ENCODE results near the gene BLACAT1. TPM values are rescaled to one million over a fixed set of nuclear protein-coding genes. Genes with fewer than 3 reads are reported as not detected.

The BLACAT1 gene
- total RNA-seq, 2 donors from 2014 or later: 0.24 to 0.26 TPM

GRCh38 chr1:205442051-205442725 is 13.7 kb downstream of the BLACAT1 start:
- no peaks in the 10 kb centered on the region for H3K9me3 ChIP-seq
- H3K4me1 ChIP-seq: peaks cover 0 to 69% of the 10 kb centered on the region in 2 donors
- no peaks in the 10 kb centered on the region for H3K27me3 ChIP-seq
- DNase-seq (ENCODE audit: low spot score): no peak
- no peak overlapping the region for H3K4me3 ChIP-seq
- no peak for TF ChIP-seq CTCF (IDR thresholded peaks at IDR 0.05)
- no peaks in the 10 kb centered on the region for H3K36me3 ChIP-seq
- no peak overlapping the region for H3K27ac ChIP-seq

- no peaks in the 10 kb centered on the region for H3K36me3 ChIP-seq
- no peak overlapping the region for H3K4me3 ChIP-seq
- H3K4me1 ChIP-seq: peaks cover 0 to 64% of the 10 kb centered on the region in 2 donors
- no peak overlapping the region for H3K27ac ChIP-seq
- no peak for DNase-seq (ENCODE audit: low spot score)
- no peaks in the 10 kb centered on the region for H3K27me3 ChIP-seq
- no peaks in the 10 kb centered on the region for H3K9me3 ChIP-seq
- TF ChIP-seq CTCF (IDR thresholded peaks at IDR 0.05): no peak
Measured at GRCh38 chr1:205441716-205442050, 14.2 kb downstream of the BLACAT1 start.

- Histone ChIP-seq H3K4me3 (no peak overlapping the region), H3K36me3 (no peaks in the 10 kb centered on the region), H3K27me3 (no peaks in the 10 kb centered on the region), H3K9me3 (no peaks in the 10 kb centered on the region), H3K27ac (no peak overlapping the region), H3K4me1 (peaks cover 0 to 61% of the 10 kb centered on the region in 2 donors)
- TF ChIP-seq CTCF (IDR thresholded peaks at IDR 0.05): no peak
- no peak for DNase-seq (ENCODE audit: low spot score)
Measured at GRCh38 chr1:205441318-205441633, 14.6 kb downstream of the BLACAT1 start.

GRCh38 chr1:205440476-205441317 is 15.1 kb downstream of the BLACAT1 start:
- Histone ChIP-seq H3K4me3 (no peak overlapping the region), H3K27me3 (no peaks in the 10 kb centered on the region), H3K9me3 (no peaks in the 10 kb centered on the region), H3K4me1 (peaks cover 0 to 61% of the 10 kb centered on the region in 2 donors), H3K36me3 (no peaks in the 10 kb centered on the region), H3K27ac (peak overlapping the region; percentile 18 to 24)
- DNase-seq (ENCODE audit: low spot score): no peak
- TF ChIP-seq CTCF (IDR thresholded peaks at IDR 0.05): no peak

- Histone ChIP-seq H3K4me3 (no peak overlapping the region), H3K9me3 (no peaks in the 10 kb centered on the region), H3K4me1 (peaks cover 0 to 56% of the 10 kb centered on the region in 2 donors), H3K27ac (no peak overlapping the region), H3K36me3 (no peaks in the 10 kb centered on the region), H3K27me3 (no peaks in the 10 kb centered on the region)
- no peak for DNase-seq (ENCODE audit: low spot score)
- no peak for TF ChIP-seq CTCF (IDR thresholded peaks at IDR 0.05)
Measured at GRCh38 chr1:205440121-205440475, 15.7 kb downstream of the BLACAT1 start.
